Nephron progenitor cell (in vitro differentiated cells): ENCODE measurements around the gene RPS6KA2.

ENCODE experiments used
- DNase-seq: peaks from one replicate; pipeline ENCODE4 v3.0.0; 2021
- H3K27ac Mint-ChIP-seq: 2 replicates; pipeline ENCODE4 v1.8.0; 2021; ENCODE audit warnings: mild to moderate bottlenecking, moderate library complexity, mixed read lengths
- H3K27me3 Mint-ChIP-seq: 2 replicates; pipeline ENCODE4 v1.8.0; 2021; ENCODE audit warnings: mild to moderate bottlenecking, low read depth, mixed read lengths; ENCODE audit not compliant: poor library complexity
- H3K36me3 Mint-ChIP-seq: 2 replicates; pipeline ENCODE4 v1.8.0; 2021; ENCODE audit warnings: low read depth, mixed read lengths
- H3K4me1 Mint-ChIP-seq: 2 replicates; pipeline ENCODE4 v1.8.0; 2021; ENCODE audit warnings: mixed read lengths
- H3K4me3 Mint-ChIP-seq: 2 replicates; pipeline ENCODE4 v1.8.0; 2021; ENCODE audit warnings: mild to moderate bottlenecking, moderate library complexity, mixed read lengths
- H3K9me3 Mint-ChIP-seq: 2 replicates; pipeline ENCODE4 v1.8.0; 2021; ENCODE audit warnings: mild to moderate bottlenecking, moderate library complexity, mixed read lengths
- CTCF ChIP-seq: fragments of 200-600 bp; sonication (generic); IDR thresholded peaks from 2 replicates; pipeline ENCODE4 v1.5.0; 2021; ENCODE audit warnings: antibody characterized with exemption

The RPS6KA2 gene

DNA sequence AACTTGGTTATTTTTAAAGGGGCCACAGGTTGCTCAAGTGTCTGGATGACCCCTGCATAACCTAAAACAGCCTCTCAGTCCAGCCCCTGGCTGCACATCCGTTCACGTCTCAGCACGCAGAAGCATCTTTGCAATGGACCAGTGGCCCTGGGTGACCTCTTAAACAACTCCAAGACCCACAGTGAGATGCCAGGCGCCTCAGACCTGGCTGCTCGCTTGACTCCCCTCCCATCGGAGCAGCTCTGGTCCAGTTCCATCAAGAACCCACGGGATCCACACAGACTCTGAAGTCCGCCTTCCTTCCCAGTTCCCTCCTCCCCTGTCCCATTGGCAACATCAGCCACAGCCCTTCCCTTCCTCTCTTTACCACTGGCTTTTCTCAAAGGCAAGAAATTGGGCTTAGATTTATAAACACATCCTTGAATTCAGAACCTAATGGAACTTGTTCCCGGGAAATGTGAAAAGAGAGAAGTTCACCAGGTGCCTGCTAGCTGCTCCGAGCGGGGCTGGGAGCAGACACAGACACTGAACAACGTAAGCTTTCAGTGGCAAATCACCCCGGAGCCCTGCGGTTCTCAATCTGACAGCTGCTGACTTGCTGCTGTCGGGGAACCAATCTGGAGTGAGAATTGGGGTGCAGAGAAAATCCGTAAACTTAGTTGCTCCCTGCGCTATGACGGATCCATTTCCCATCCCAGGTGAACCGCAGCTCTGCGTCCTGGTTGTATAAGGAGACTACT lies 204.7 kb downstream of the RPS6KA2 start:
- Mint-ChIP-seq H3K36me3 (peaks cover 4% of the 10 kb centered on the region), H3K27me3 (peaks cover 5% of the 10 kb centered on the region), H3K4me1 (peaks cover 8% of the 10 kb centered on the region), H3K4me3 (no peak overlapping the region), H3K27ac (no peak overlapping the region), H3K9me3 (no peaks in the 10 kb centered on the region)
- DNase-seq, result no peak
- no peak for TF ChIP-seq CTCF

DNA sequence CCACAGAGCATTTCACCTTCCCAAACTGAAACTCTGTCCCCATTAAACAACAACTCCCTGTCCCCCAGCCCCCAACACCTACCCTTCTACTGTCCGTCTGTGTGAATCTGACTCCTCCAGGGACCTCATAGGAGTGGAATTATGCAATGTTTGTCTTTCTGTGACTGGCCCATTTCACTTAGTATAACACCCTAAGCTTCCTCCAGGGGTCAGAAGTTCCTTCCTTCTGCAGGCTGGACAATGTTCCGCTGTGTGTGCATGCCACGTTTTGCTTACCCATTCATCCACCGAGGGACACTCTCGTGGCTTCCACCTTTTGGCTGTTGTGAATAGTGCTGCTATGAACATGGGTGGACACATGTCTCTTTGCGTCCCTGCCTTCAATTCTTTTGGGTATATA lies 206.7 kb downstream of the RPS6KA2 start:
- H3K4me1 Mint-ChIP-seq, result peaks cover 8% of the 10 kb centered on the region

GRCh38 chr6:166419717-166420116 lies 207.3 kb downstream of the RPS6KA2 start:
- no peak overlapping the region for H3K4me3 Mint-ChIP-seq
- no peak for TF ChIP-seq CTCF
- H3K27me3 Mint-ChIP-seq, result peaks cover 17% of the 10 kb centered on the region
- DNase-seq, result no peak
- peaks cover 8% of the 10 kb centered on the region for H3K4me1 Mint-ChIP-seq
- H3K36me3 Mint-ChIP-seq, result peaks cover 24% of the 10 kb centered on the region
- peaks cover 12% of the 10 kb centered on the region for H3K9me3 Mint-ChIP-seq
- no peak overlapping the region for H3K27ac Mint-ChIP-seq

More for the DNA sequence above, 206.7 kb downstream of the RPS6KA2 start:
- Mint-ChIP-seq H3K27me3 (peaks cover 14% of the 10 kb centered on the region), H3K9me3 (peaks cover 9% of the 10 kb centered on the region), H3K4me3 (no peak overlapping the region), H3K36me3 (peaks cover 21% of the 10 kb centered on the region), H3K27ac (no peak overlapping the region)
- DNase-seq, result no peak
- TF ChIP-seq CTCF, result no peak

DNA sequence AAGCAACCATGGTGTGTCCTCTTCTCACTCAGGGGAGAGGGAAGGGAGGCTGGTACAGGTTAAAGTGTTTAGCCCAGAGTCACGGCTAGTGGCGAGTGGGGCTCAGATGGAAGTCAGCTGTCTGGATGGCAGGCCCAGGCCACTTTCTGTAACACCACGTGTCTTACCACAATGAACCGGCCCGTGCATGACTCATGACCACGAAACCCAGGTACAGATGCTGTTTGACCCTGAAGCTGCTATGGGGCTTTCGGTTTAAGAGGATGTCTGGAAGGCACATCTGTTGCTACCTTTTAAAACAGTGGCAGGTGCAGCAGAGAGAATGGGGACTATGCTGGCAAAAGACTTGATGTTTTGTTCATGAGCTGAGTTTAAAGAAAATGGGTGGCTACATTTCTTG lies 207.8 kb downstream of the RPS6KA2 start:
- Mint-ChIP-seq H3K27ac (no peak overlapping the region), H3K36me3 (peaks cover 24% of the 10 kb centered on the region), H3K4me1 (peaks cover 5% of the 10 kb centered on the region), H3K27me3 (peaks cover 17% of the 10 kb centered on the region), H3K9me3 (peaks cover 12% of the 10 kb centered on the region), H3K4me3 (no peak overlapping the region)
- no peak for DNase-seq
- no peak for TF ChIP-seq CTCF

GRCh38 chr6:166418691-166419143 lies 208.3 kb downstream of the RPS6KA2 start:
- Mint-ChIP-seq H3K36me3 (peaks cover 24% of the 10 kb centered on the region), H3K4me3 (no peak overlapping the region), H3K9me3 (peaks cover 12% of the 10 kb centered on the region), H3K27ac (no peak overlapping the region), H3K27me3 (peaks cover 17% of the 10 kb centered on the region), H3K4me1 (no peaks in the 10 kb centered on the region)
- DNase-seq, result no peak
- no peak for TF ChIP-seq CTCF

GRCh38 chr6:166417285-166417691 lies 209.8 kb downstream of the RPS6KA2 start:
- Mint-ChIP-seq H3K4me3 (no peak overlapping the region), H3K36me3 (peaks cover 21% of the 10 kb centered on the region), H3K27me3 (peaks cover 17% of the 10 kb centered on the region), H3K27ac (no peak overlapping the region), H3K9me3 (peaks cover 12% of the 10 kb centered on the region), H3K4me1 (no peaks in the 10 kb centered on the region)
- DNase-seq, result no peak
- TF ChIP-seq CTCF, result no peak
